GM06990 (cell line): ENCODE results near the gene C8A.

Experiments
- DNase-seq: peaks from one replicate; pipeline ENCODE4 v3.0.0-alpha.2; 2011; ENCODE audit not compliant: insufficient read length; ENCODE audit errors: extremely low read depth
- H3K27me3 ChIP-seq: replicated peaks from 2 replicates; pipeline ENCODE4 v1.6.0; 2011; ENCODE audit warnings: low read length; ENCODE audit not compliant: control insufficient read depth, insufficient read depth
- H3K36me3 ChIP-seq: 2 replicates; pipeline ENCODE4 v1.5.1; 2011; ENCODE audit warnings: low read length; ENCODE audit not compliant: control insufficient read depth, insufficient read depth
- H3K4me3 ChIP-seq: replicated peaks from 2 replicates; pipeline ENCODE4 v1.5.1; 2011; ENCODE audit warnings: low read depth, mild to moderate bottlenecking, control low read depth, low read length
- TF ChIP-seq, protein P1 (sequence below): IDR thresholded peaks from 2 replicates; pipeline ENCODE4 v1.5.1; 2011; ENCODE audit warnings: low read length, control low read depth, mild to moderate bottlenecking, inconsistent platforms; ENCODE audit not compliant: insufficient read depth, poor library complexity, severe bottlenecking

Gene C8A

GRCh38 chr1:56917356-56917755 is 62.8 kb downstream of the C8A start:
- no peak overlapping the region for H3K4me3 ChIP-seq
- no peaks in the 10 kb centered on the region; the same call in 1 of the 2 replicates for H3K27me3 ChIP-seq
- TF ChIP-seq, protein P1, sequence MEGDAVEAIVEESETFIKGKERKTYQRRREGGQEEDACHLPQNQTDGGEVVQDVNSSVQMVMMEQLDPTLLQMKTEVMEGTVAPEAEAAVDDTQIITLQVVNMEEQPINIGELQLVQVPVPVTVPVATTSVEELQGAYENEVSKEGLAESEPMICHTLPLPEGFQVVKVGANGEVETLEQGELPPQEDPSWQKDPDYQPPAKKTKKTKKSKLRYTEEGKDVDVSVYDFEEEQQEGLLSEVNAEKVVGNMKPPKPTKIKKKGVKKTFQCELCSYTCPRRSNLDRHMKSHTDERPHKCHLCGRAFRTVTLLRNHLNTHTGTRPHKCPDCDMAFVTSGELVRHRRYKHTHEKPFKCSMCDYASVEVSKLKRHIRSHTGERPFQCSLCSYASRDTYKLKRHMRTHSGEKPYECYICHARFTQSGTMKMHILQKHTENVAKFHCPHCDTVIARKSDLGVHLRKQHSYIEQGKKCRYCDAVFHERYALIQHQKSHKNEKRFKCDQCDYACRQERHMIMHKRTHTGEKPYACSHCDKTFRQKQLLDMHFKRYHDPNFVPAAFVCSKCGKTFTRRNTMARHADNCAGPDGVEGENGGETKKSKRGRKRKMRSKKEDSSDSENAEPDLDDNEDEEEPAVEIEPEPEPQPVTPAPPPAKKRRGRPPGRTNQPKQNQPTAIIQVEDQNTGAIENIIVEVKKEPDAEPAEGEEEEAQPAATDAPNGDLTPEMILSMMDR: no peak
- H3K36me3 ChIP-seq: no peaks in the 10 kb centered on the region
- no peak for DNase-seq

DNA sequence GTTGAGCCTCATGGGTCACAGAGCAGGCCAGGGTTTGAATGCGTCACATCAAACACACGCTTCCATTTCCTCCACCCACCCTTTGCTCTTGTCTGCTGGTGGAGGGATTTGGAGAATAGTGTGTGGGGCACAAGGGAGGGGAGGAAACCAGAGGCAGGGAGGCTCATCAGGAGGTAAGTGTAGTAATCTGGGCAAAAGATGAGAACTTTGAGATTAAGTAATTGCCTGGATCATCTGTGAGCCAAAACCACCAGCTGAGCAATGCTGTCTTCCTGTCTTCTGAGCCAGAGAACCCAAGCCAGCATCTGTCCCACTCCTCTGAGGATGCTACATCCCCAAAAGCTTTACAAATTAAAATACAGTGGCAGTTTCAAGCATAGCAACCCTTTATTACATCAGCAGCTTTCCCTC is 66.0 kb downstream of the C8A start:
- DNase-seq: no peak
- H3K4me3 ChIP-seq: no peak overlapping the region
- no peaks in the 10 kb centered on the region; the same call in 1 of the 2 replicates for H3K27me3 ChIP-seq
- TF ChIP-seq, protein P1: no peak
- no peaks in the 10 kb centered on the region for H3K36me3 ChIP-seq

DNA sequence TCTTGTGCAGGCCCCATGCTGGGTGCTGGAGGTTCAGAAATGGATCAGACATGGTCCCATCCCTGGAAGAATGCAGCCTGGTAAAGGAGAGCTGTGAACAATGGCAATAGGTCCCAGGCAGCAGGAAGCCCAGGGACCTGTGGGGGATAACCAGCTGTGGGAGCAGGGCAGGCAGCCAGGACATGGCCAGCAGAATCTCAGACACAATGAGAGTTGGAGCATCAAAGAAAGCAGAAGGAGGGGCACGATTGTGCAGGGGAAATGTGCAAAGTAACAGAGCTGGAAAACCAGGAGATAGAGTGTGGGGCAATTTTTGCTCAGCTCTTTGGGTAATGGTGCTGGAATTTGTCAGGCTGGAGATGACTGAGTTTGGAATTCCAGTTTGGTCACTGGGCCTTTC is 66.9 kb downstream of the C8A start:
- TF ChIP-seq, protein P1: no peak
- Histone ChIP-seq H3K4me3 (no peak overlapping the region), H3K36me3 (no peaks in the 10 kb centered on the region), H3K27me3 (no peaks in the 10 kb centered on the region; the same call in 1 of the 2 replicates)
- DNase-seq: no peak

DNA sequence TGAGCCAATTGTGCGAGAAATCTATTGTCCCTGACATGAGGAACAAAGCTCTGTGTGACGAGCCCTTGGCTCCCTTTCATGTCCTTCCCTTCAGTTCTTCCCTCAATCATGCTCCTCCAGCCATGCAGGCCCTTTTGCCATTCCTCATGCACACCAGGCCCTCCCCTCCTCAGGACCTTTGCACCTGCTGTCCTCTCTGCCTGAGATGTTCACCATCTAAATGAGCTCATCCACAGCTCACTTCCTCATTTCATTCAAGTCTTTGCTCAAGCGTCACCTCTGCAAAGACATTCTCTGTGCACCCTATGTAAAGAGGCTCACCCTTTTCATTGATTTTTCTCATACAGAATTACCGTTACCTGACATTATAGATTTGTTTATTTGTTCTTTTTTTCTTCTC is 67.5 kb downstream of the C8A start:
- no peak for DNase-seq
- H3K27me3 ChIP-seq: no peaks in the 10 kb centered on the region; the same call in 1 of the 2 replicates
- TF ChIP-seq, protein P1: no peak
- H3K36me3 ChIP-seq: no peaks in the 10 kb centered on the region
- no peak overlapping the region for H3K4me3 ChIP-seq

DNA sequence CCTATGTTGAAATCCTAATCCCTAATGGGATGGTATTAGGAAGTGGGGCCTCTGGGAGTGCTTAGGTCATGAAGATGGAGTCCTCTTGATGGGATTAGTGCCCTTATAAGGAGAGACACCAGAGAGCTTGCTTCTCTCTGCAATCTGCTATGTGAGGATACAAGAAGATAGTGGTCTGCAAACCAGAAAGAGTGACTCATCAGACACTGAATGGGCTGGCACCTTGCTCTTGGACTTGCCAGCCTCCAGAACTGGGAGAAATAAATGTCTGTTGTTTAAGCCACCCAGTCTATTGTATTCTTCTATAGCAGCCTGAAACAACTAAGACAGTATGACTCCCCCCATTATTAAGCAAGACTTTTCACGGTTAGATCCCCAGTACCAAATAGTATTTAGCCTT is 67.9 kb downstream of the C8A start:
- no peaks in the 10 kb centered on the region for H3K36me3 ChIP-seq
- DNase-seq: no peak
- no peaks in the 10 kb centered on the region; the same call in 1 of the 2 replicates for H3K27me3 ChIP-seq
- TF ChIP-seq, protein P1: no peak
- H3K4me3 ChIP-seq: no peak overlapping the region

GRCh38 chr1:56923201-56923600 is 68.6 kb downstream of the C8A start:
- Histone ChIP-seq H3K4me3 (no peak overlapping the region), H3K27me3 (no peaks in the 10 kb centered on the region; the same call in 1 of the 2 replicates), H3K36me3 (no peaks in the 10 kb centered on the region)
- no peak for DNase-seq
- TF ChIP-seq, protein P1: no peak
